Brain pericyte (primary cell): Measurements from ENCODE around the gene CCR3.

Experiments used
- DNase-seq: peaks from one replicate; pipeline ENCODE4 v3.0.0-alpha.2; 2012; ENCODE audit warnings: low read depth, low spot score

Gene CCR3

GRCh38 chr3:46221391-46221790, 20.9 kb upstream of the CCR3 start:
- no peak for DNase-seq

GRCh38 chr3:46221938-46222337, 20.3 kb upstream of the CCR3 start:
- DNase-seq, result no peak

- no peak for DNase-seq
Observed at GRCh38 chr3:46222435-46223161, 19.7 kb upstream of the CCR3 start.

GRCh38 chr3:46228260-46229242, 13.7 kb upstream of the CCR3 start:
- DNase-seq, result no peak

GRCh38 chr3:46231323-46231722, 10.9 kb upstream of the CCR3 start:
- no peak for DNase-seq

- no peak for DNase-seq
Observed at GRCh38 chr3:46233194-46233593, 9.1 kb upstream of the CCR3 start.

GRCh38 chr3:46235425-46235824, 6.8 kb upstream of the CCR3 start:
- DNase-seq, result no peak

- no peak for DNase-seq
Observed at GRCh38 chr3:46236294-46237054, 5.8 kb upstream of the CCR3 start.

- no peak for DNase-seq
Observed at GRCh38 chr3:46238386-46238785, 3.9 kb upstream of the CCR3 start.

GRCh38 chr3:46239301-46239938, 2.8 kb upstream of the CCR3 start:
- no peak for DNase-seq

- no peak for DNase-seq
Observed at GRCh38 chr3:46239952-46240351, 2.3 kb upstream of the CCR3 start.

- DNase-seq, result no peak
Observed at GRCh38 chr3:46243560-46243959, 1.3 kb downstream of the CCR3 start.

GRCh38 chr3:46245146-46245545, 2.9 kb downstream of the CCR3 start:
- DNase-seq, result no peak

- no peak for DNase-seq
Observed at GRCh38 chr3:46252980-46253379, 10.7 kb downstream of the CCR3 start.

GRCh38 chr3:46258525-46258924, 16.3 kb downstream of the CCR3 start:
- DNase-seq, result no peak

GRCh38 chr3:46261926-46262594, 19.8 kb downstream of the CCR3 start:
- DNase-seq, result no peak

GRCh38 chr3:46264002-46264401, 21.7 kb downstream of the CCR3 start:
- DNase-seq, result no peak

- DNase-seq, result no peak
Observed at GRCh38 chr3:46266598-46266997, 24.3 kb downstream of the CCR3 start.

GRCh38 chr3:46269556-46269955, 27.3 kb downstream of the CCR3 start:
- no peak for DNase-seq

- DNase-seq, result no peak
Observed at GRCh38 chr3:46270474-46270873, 28.2 kb downstream of the CCR3 start.

- DNase-seq, result no peak
Observed at GRCh38 chr3:46271209-46271745, 29.0 kb downstream of the CCR3 start.
